Astrocyte (in vitro differentiated cells and primary cell): ENCODE results near the gene LIX1L. TPM values are rescaled to one million over a fixed set of nuclear protein-coding genes. Genes with fewer than 3 reads are reported as not detected.
A peak's percentile ranks its signal among the peaks of the same experiment; 100 is the strongest.

Source experiments
- DNase-seq: peaks from one replicate; pipeline ENCODE4 v3.0.0-alpha.2; 2010; ENCODE audit warnings: low read depth
- FAIRE-seq: peaks from 2 replicates; lab custom pipeline; 2011; peaks lifted over from hg19 to GRCh38; lab: Jason Lieb, UNC
- H2AFZ ChIP-seq: 2 replicates; pipeline ENCODE4 v1.6.0; 2012; ENCODE audit warnings: low read depth, low read length, inconsistent platforms
- H3K27ac ChIP-seq: 2 replicates; pipeline ENCODE4 v1.5.1; 2011; ENCODE audit warnings: low read depth, low read length, inconsistent platforms
- H3K27me3 ChIP-seq: 2 replicates; pipeline ENCODE4 v1.6.0; 2011; ENCODE audit warnings: low read length, inconsistent platforms; ENCODE audit not compliant: insufficient read depth
- H3K36me3 ChIP-seq: 2 replicates; pipeline ENCODE4 v1.5.1; 2011; ENCODE audit warnings: low read length, inconsistent platforms; ENCODE audit not compliant: insufficient read depth
- H3K4me1 ChIP-seq: 2 replicates; pipeline ENCODE4 v1.5.1; 2011; ENCODE audit warnings: low read length, inconsistent platforms; ENCODE audit not compliant: insufficient read depth
- H3K4me2 ChIP-seq: 2 replicates; pipeline ENCODE4 v1.6.0; 2012; ENCODE audit warnings: low read length, inconsistent platforms
- H3K4me3 ChIP-seq: 2 replicates; pipeline ENCODE4 v1.5.1; 2011; ENCODE audit warnings: low read depth, mild to moderate bottlenecking, low read length, inconsistent platforms; ENCODE audit not compliant: insufficient read depth
- H3K79me2 ChIP-seq: 2 replicates; pipeline ENCODE4 v1.6.0; 2012; ENCODE audit warnings: mild to moderate bottlenecking, low read length, inconsistent platforms; ENCODE audit not compliant: insufficient read depth
- H3K9ac ChIP-seq: 2 replicates; pipeline ENCODE4 v1.6.0; 2012; ENCODE audit warnings: mild to moderate bottlenecking, low read length, inconsistent platforms
- H3K9me3 ChIP-seq: 2 replicates; pipeline ENCODE4 v1.5.1; 2012; ENCODE audit warnings: low read depth, mild to moderate bottlenecking, low read length, inconsistent platforms; ENCODE audit not compliant: insufficient read depth
- H4K20me1 ChIP-seq: 2 replicates; pipeline ENCODE4 v1.6.0; 2012; ENCODE audit warnings: low read length, inconsistent platforms; ENCODE audit not compliant: insufficient read depth
- H3K27ac Mint-ChIP-seq: one replicate; pipeline ENCODE4 v1.8.0; 2021; ENCODE audit warnings: mild to moderate bottlenecking, mixed read lengths; ENCODE audit not compliant: unreplicated experiment
- H3K27me3 Mint-ChIP-seq: one replicate; pipeline ENCODE4 v1.8.0; 2021; ENCODE audit warnings: low read depth, mixed read lengths; ENCODE audit not compliant: unreplicated experiment
- H3K36me3 Mint-ChIP-seq: one replicate; pipeline ENCODE4 v1.8.0; 2021; ENCODE audit warnings: low read depth, mixed read lengths; ENCODE audit not compliant: unreplicated experiment
- H3K4me1 Mint-ChIP-seq: one replicate; pipeline ENCODE4 v1.8.0; 2021; ENCODE audit warnings: low read depth, mixed read lengths; ENCODE audit not compliant: unreplicated experiment
- H3K4me3 Mint-ChIP-seq: one replicate; pipeline ENCODE4 v1.8.0; 2021; ENCODE audit warnings: mild to moderate bottlenecking, moderate library complexity, mixed read lengths; ENCODE audit not compliant: unreplicated experiment
- H3K9me3 Mint-ChIP-seq: one replicate; pipeline ENCODE4 v1.8.0; 2021; ENCODE audit warnings: mild to moderate bottlenecking, mixed read lengths; ENCODE audit not compliant: unreplicated experiment
- EZH2 ChIP-seq: IDR thresholded peaks from 2 replicates; pipeline ENCODE4 v1.6.1; 2012; ENCODE audit warnings: mild to moderate bottlenecking, low read length, inconsistent platforms; ENCODE audit not compliant: insufficient read depth
- total RNA-seq: library from RNA; stranded (reverse); gene quantifications from 2 replicates; pipeline ENCODE4 v1.2.1, GENCODE V29; 2021
- TF ChIP-seq, protein P1 (sequence below): IDR thresholded peaks from 2 replicates; pipeline ENCODE4 v1.5.1; 2011; ENCODE audit warnings: low read depth, mild to moderate bottlenecking, inconsistent platforms, low read length, moderate library complexity; ENCODE audit not compliant: insufficient read depth

Gene LIX1L
- total RNA-seq, 1 donor from 2014 or later, result 37.2 TPM

DNA sequence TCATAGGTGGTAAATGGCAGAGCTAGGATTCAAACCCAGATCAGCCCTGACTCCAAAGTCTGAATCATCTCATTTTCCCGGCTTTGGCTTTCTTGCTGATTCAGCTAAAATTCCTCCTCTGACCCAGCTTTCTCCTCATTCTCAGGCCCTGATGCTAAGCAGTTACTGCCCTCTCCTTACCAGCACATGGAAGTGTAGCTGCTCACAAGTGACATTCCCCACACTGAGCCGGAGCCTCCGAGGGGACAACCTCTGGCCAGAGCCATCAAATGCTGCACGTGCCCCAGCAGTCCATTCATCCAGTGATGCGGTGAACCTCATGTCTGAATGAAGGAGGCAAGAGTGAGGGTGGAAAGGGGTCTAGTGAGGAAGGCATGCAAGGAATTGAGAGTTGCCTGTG lies 59.1 kb downstream of the LIX1L start:
- no peak for FAIRE-seq

GRCh38 chr1:145897969-145898368 lies 59.8 kb downstream of the LIX1L start:
- H3K27ac Mint-ChIP-seq, result no peak overlapping the region
- Histone ChIP-seq H3K4me3 (no peak overlapping the region), H3K27me3 (no peaks in the 10 kb centered on the region), H2AFZ (no peak overlapping the region), H4K20me1 (no peaks in the 10 kb centered on the region), H3K4me2 (no peak overlapping the region), H3K4me1 (peaks cover 3% of the 10 kb centered on the region), H3K27ac (no peak overlapping the region), H3K9ac (no peak overlapping the region), H3K79me2 (no peaks in the 10 kb centered on the region), H3K9me3 (no peaks in the 10 kb centered on the region), H3K36me3 (no peaks in the 10 kb centered on the region)
- TF ChIP-seq, protein P1, sequence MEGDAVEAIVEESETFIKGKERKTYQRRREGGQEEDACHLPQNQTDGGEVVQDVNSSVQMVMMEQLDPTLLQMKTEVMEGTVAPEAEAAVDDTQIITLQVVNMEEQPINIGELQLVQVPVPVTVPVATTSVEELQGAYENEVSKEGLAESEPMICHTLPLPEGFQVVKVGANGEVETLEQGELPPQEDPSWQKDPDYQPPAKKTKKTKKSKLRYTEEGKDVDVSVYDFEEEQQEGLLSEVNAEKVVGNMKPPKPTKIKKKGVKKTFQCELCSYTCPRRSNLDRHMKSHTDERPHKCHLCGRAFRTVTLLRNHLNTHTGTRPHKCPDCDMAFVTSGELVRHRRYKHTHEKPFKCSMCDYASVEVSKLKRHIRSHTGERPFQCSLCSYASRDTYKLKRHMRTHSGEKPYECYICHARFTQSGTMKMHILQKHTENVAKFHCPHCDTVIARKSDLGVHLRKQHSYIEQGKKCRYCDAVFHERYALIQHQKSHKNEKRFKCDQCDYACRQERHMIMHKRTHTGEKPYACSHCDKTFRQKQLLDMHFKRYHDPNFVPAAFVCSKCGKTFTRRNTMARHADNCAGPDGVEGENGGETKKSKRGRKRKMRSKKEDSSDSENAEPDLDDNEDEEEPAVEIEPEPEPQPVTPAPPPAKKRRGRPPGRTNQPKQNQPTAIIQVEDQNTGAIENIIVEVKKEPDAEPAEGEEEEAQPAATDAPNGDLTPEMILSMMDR, result no peak
- no peak for TF ChIP-seq EZH2
- DNase-seq, result no peak
- no peaks in the 10 kb centered on the region for H3K9me3 Mint-ChIP-seq
- H3K27me3 Mint-ChIP-seq, result peaks cover 15% of the 10 kb centered on the region
- peaks cover 9% of the 10 kb centered on the region for H3K36me3 Mint-ChIP-seq
- H3K4me1 Mint-ChIP-seq, result peaks cover 7% of the 10 kb centered on the region
- no peak overlapping the region for H3K4me3 Mint-ChIP-seq
- FAIRE-seq, result no peak

More for the DNA sequence above, 59.1 kb downstream of the LIX1L start:
- Histone ChIP-seq H3K9ac (no peak overlapping the region), H2AFZ (no peak overlapping the region), H3K27ac (no peak overlapping the region), H4K20me1 (no peaks in the 10 kb centered on the region), H3K27me3 (no peaks in the 10 kb centered on the region), H3K4me2 (no peak overlapping the region), H3K4me3 (no peak overlapping the region), H3K9me3 (no peaks in the 10 kb centered on the region), H3K36me3 (no peaks in the 10 kb centered on the region), H3K79me2 (no peaks in the 10 kb centered on the region), H3K4me1 (no peaks in the 10 kb centered on the region)
- H3K27me3 Mint-ChIP-seq, result peaks cover 15% of the 10 kb centered on the region
- H3K27ac Mint-ChIP-seq, result peak overlapping the region; percentile 4
- DNase-seq, result no peak
- H3K4me3 Mint-ChIP-seq, result no peak overlapping the region
- no peaks in the 10 kb centered on the region for H3K9me3 Mint-ChIP-seq
- peaks cover 7% of the 10 kb centered on the region for H3K4me1 Mint-ChIP-seq
- TF ChIP-seq, protein P1, result no peak
- TF ChIP-seq EZH2, result no peak
- peaks cover 9% of the 10 kb centered on the region for H3K36me3 Mint-ChIP-seq

GRCh38 chr1:145895471-145895870 lies 62.3 kb downstream of the LIX1L start:
- no peak overlapping the region for H3K9ac ChIP-seq
- H3K27me3 ChIP-seq, result no peaks in the 10 kb centered on the region
- Mint-ChIP-seq H3K4me3 (no peak overlapping the region), H3K27ac (no peak overlapping the region), H3K9me3 (no peaks in the 10 kb centered on the region), H3K27me3 (peaks cover 11% of the 10 kb centered on the region), H3K36me3 (peaks cover 5% of the 10 kb centered on the region), H3K4me1 (peaks cover 25% of the 10 kb centered on the region)
- DNase-seq, result no peak
- no peaks in the 10 kb centered on the region for H3K36me3 ChIP-seq
- H3K4me3 ChIP-seq, result no peak overlapping the region
- no peak overlapping the region for H2AFZ ChIP-seq
- no peaks in the 10 kb centered on the region for H3K79me2 ChIP-seq
- H3K4me1 ChIP-seq, result peaks cover 24% of the 10 kb centered on the region
- H4K20me1 ChIP-seq, result no peaks in the 10 kb centered on the region
- no peaks in the 10 kb centered on the region for H3K9me3 ChIP-seq
- no peak overlapping the region for H3K4me2 ChIP-seq
- no peak for TF ChIP-seq EZH2
- TF ChIP-seq, protein P1, result no peak
- H3K27ac ChIP-seq, result no peak overlapping the region
- no peak for FAIRE-seq
